ENCODE data around the gene PSMB4.

- no peak for TF ChIP-seq CTCF (optimal IDR thresholded peaks at IDR 0.05 in 1 of 3, IDR thresholded peaks at IDR 0.05 in 1 of 3, conservative IDR thresholded peaks at IDR 0.05 in 1 of 3; ENCODE audit: extremely low read depth in 1 of 3, insufficient read depth in 2 of 3, low read length in 3 of 3)
- TF ChIP-seq EZH2 (IDR thresholded peaks at IDR 0.05; ENCODE audit: low read length) = no peak
Measured at GRCh38 chr1:151407304-151407703, 7.9 kb downstream of the PSMB4 start.

Data from keratinocyte (primary cell).